HG03025 (cell line): Measurements from ENCODE around the gene ANKRD12.

Experiments used
- ATAC-seq: cut with Tn5 transposase; IDR thresholded peaks from one replicate; pipeline ENCODE4 v1.9.1; 2021; ENCODE audit warnings: mild to moderate bottlenecking, moderate library complexity; ENCODE audit not compliant: unreplicated experiment, low FRiP score

Gene ANKRD12

GRCh38 chr18:9177466-9177865 is 40.9 kb downstream of the ANKRD12 start:
- no peak for ATAC-seq

- ATAC-seq: no peak
Measured at GRCh38 chr18:9178557-9178956, 42.0 kb downstream of the ANKRD12 start.

GRCh38 chr18:9181275-9181674 is 44.7 kb downstream of the ANKRD12 start:
- ATAC-seq: no peak

GRCh38 chr18:9182852-9183399 is 46.3 kb downstream of the ANKRD12 start:
- no peak for ATAC-seq

- ATAC-seq: no peak
Measured at GRCh38 chr18:9184998-9185613, 48.5 kb downstream of the ANKRD12 start.

GRCh38 chr18:9188359-9189231 is 52.0 kb downstream of the ANKRD12 start:
- ATAC-seq: no peak

GRCh38 chr18:9189491-9189890 is 52.9 kb downstream of the ANKRD12 start:
- ATAC-seq: no peak

GRCh38 chr18:9191658-9192256 is 55.2 kb downstream of the ANKRD12 start:
- no peak for ATAC-seq

GRCh38 chr18:9193031-9193430 is 56.5 kb downstream of the ANKRD12 start:
- ATAC-seq: no peak

- no peak for ATAC-seq
Measured at GRCh38 chr18:9196568-9196967, 60.0 kb downstream of the ANKRD12 start.

GRCh38 chr18:9199681-9200080 is 63.1 kb downstream of the ANKRD12 start:
- no peak for ATAC-seq

GRCh38 chr18:9201224-9201623 is 64.6 kb downstream of the ANKRD12 start:
- ATAC-seq: no peak

GRCh38 chr18:9204659-9205058 is 68.1 kb downstream of the ANKRD12 start:
- ATAC-seq: no peak

- ATAC-seq: no peak
Measured at GRCh38 chr18:9206421-9206820, 69.8 kb downstream of the ANKRD12 start.

GRCh38 chr18:9209279-9209678 is 72.7 kb downstream of the ANKRD12 start:
- ATAC-seq: no peak

- ATAC-seq: no peak
Measured at GRCh38 chr18:9210966-9211365, 74.4 kb downstream of the ANKRD12 start.

GRCh38 chr18:9211955-9212354 is 75.4 kb downstream of the ANKRD12 start:
- no peak for ATAC-seq

- no peak for ATAC-seq
Measured at GRCh38 chr18:9215221-9215933, 78.8 kb downstream of the ANKRD12 start.

GRCh38 chr18:9216459-9216858 is 79.9 kb downstream of the ANKRD12 start:
- no peak for ATAC-seq

- ATAC-seq: no peak
Measured at GRCh38 chr18:9217743-9218451, 81.3 kb downstream of the ANKRD12 start.
